ENCODE measurements around the gene OR10A2. TPM values are rescaled to one million over a fixed set of nuclear protein-coding genes. Genes with fewer than 3 reads are reported as not detected.
"Not testable (repeated sequence)": the region's sequence is repeated elsewhere in the genome, so short reads cannot be mapped to it uniquely, and the experiment has no call there.

Gene OR10A2
- total RNA-seq, 1 donor from 2014 or later, result not detected

GRCh38 chr11:6882751-6883150 lies 19.9 kb downstream of the OR10A2 start:
- DNase-seq (ENCODE audit: low spot score), result no peak

GRCh38 chr11:6887711-6888110 lies 24.9 kb downstream of the OR10A2 start:
- not testable (repeated sequence) for DNase-seq (ENCODE audit: low spot score)

DNA sequence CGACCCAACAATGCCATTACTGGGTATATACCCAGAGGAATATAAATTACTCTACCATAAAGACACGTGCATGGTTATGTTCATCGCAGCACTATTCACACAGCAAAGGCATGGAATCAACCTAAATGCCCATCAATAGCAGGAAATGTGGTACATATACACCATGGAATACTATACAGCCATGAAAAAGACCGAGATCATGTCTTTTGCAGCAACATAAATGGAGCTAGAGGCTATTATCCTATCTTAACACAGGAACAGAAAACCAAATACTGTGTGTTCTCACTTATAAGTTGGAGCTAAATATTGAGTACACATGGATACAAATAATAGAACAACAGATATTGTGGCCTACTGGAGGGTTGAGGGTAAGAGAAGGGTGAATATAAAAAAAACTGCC lies 26.0 kb downstream of the OR10A2 start:
- DNase-seq (ENCODE audit: low spot score), result no peak

GRCh38 chr11:6889835-6890234 lies 27.0 kb downstream of the OR10A2 start:
- DNase-seq (ENCODE audit: low spot score), result no peak

GRCh38 chr11:6892400-6892799 lies 29.5 kb downstream of the OR10A2 start, which contains the start of gene OR2D2:
OR2D2 (minus strand) TSS chr11:6892500; CDS start chr11:6892500, 0 bp downstream.
- DNase-seq (ENCODE audit: low spot score), result no peak

- DNase-seq (ENCODE audit: low spot score), result no peak
Observed at GRCh38 chr11:6894097-6894496, 31.2 kb downstream of the OR10A2 start.

GRCh38 chr11:6895010-6895409 lies 32.2 kb downstream of the OR10A2 start:
- no peak for DNase-seq (ENCODE audit: low spot score)

DNA sequence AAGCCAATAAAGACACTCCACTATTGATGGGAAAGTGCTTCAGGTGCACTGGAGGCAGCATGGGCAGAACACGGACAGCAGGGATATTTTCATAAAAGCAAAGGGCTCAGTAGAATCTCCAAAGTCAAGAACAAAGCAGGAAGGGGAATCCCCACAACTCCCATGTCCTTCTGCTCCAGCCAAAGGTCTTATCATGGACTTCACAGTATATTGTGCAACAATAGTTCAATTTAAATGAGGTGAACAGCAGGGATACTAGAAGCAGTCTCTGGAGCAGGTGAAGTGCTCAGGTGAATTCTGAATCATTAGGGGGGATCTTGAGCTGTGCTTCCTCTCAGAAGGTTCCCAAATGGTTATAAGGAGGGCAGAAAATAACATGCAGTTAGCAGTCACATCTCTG lies 36.1 kb downstream of the OR10A2 start:
- DNase-seq (ENCODE audit: low spot score), result no peak

- no peak for DNase-seq (ENCODE audit: low spot score)
Observed at GRCh38 chr11:6900327-6900999, 37.6 kb downstream of the OR10A2 start.

DNA sequence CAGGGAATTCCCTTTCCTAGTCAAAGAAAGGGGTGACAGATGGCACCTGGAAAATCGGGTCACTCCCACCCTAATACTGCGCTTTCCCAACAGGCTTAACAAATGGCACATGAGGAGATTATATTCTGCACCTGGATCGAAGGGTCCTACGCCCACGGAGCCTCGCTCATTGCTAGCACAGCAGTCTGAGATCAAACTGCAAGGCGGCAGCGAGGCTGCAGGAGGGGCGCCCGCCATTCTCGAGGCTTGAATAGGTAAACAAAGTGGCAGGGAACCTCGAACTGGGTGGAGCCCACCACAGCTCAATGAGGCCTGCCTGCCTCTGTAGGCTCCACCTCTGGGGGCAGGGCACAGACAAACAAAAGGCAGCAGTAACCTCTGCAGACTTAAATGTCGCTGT lies 41.9 kb downstream of the OR10A2 start:
- not testable (repeated sequence) for DNase-seq (ENCODE audit: low spot score)

GRCh38 chr11:6911378-6911777 lies 48.5 kb downstream of the OR10A2 start:
- DNase-seq (ENCODE audit: low spot score), result no peak

- no peak for DNase-seq (ENCODE audit: low spot score)
Observed at GRCh38 chr11:6911948-6912347, 49.1 kb downstream of the OR10A2 start.

GRCh38 chr11:6919698-6920097 lies 56.8 kb downstream of the OR10A2 start:
- DNase-seq (ENCODE audit: low spot score), result no peak

GRCh38 chr11:6920702-6921101 lies 57.8 kb downstream of the OR10A2 start, which contains the start of gene OR2D3:
OR2D3 (plus strand) TSS chr11:6921002; CDS start chr11:6921002, 0 bp downstream.
- DNase-seq (ENCODE audit: low spot score), result no peak

Other genes with a start within 250 kb of the OR10A2 start
- gene TPP1, start 243.6 kb upstream of the OR10A2 start, total RNA-seq, result 133 TPM
- gene DCHS1, start 207.2 kb upstream of the OR10A2 start, total RNA-seq, result 23.0 TPM
- 42.2 TPM for gene MRPL17, start 179.7 kb upstream of the OR10A2 start, total RNA-seq
- gene OR2AG2, start 91.1 kb upstream of the OR10A2 start, total RNA-seq, result 0.06 TPM
- not detected for gene OR2AG1, start 80.0 kb upstream of the OR10A2 start, total RNA-seq
- 0.35 TPM for gene OR6A2, start 63.4 kb upstream of the OR10A2 start, total RNA-seq
- not detected for gene OR10A5, start 17.4 kb upstream of the OR10A2 start, total RNA-seq
- gene OR10A4, start 13.6 kb downstream of the OR10A2 start, total RNA-seq, result not detected
- not detected for gene OR2D2, start 29.4 kb downstream of the OR10A2 start, total RNA-seq
- not detected for gene OR2D3, start 57.9 kb downstream of the OR10A2 start, total RNA-seq
- 2.5 TPM for gene ZNF215, start 63.4 kb downstream of the OR10A2 start, total RNA-seq
- 0.96 TPM for gene ZNF214, start 157.3 kb downstream of the OR10A2 start, total RNA-seq
- not detected for gene NLRP14, start 157.4 kb downstream of the OR10A2 start, total RNA-seq
- not detected for gene RBMXL2, start 225.9 kb downstream of the OR10A2 start, total RNA-seq

Data from mesenteric fat pad (tissue), 1 donor.